Measurements from ENCODE around the gene HGS. TPM values are rescaled to one million over a fixed set of nuclear protein-coding genes. Genes with fewer than 3 reads are reported as not detected.

HGS gene, protein sequence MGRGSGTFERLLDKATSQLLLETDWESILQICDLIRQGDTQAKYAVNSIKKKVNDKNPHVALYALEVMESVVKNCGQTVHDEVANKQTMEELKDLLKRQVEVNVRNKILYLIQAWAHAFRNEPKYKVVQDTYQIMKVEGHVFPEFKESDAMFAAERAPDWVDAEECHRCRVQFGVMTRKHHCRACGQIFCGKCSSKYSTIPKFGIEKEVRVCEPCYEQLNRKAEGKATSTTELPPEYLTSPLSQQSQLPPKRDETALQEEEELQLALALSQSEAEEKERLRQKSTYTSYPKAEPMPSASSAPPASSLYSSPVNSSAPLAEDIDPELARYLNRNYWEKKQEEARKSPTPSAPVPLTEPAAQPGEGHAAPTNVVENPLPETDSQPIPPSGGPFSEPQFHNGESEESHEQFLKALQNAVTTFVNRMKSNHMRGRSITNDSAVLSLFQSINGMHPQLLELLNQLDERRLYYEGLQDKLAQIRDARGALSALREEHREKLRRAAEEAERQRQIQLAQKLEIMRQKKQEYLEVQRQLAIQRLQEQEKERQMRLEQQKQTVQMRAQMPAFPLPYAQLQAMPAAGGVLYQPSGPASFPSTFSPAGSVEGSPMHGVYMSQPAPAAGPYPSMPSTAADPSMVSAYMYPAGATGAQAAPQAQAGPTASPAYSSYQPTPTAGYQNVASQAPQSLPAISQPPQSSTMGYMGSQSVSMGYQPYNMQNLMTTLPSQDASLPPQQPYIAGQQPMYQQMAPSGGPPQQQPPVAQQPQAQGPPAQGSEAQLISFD
- total RNA-seq: 57.4 and 64.3 TPM in 2 replicates

DNA sequence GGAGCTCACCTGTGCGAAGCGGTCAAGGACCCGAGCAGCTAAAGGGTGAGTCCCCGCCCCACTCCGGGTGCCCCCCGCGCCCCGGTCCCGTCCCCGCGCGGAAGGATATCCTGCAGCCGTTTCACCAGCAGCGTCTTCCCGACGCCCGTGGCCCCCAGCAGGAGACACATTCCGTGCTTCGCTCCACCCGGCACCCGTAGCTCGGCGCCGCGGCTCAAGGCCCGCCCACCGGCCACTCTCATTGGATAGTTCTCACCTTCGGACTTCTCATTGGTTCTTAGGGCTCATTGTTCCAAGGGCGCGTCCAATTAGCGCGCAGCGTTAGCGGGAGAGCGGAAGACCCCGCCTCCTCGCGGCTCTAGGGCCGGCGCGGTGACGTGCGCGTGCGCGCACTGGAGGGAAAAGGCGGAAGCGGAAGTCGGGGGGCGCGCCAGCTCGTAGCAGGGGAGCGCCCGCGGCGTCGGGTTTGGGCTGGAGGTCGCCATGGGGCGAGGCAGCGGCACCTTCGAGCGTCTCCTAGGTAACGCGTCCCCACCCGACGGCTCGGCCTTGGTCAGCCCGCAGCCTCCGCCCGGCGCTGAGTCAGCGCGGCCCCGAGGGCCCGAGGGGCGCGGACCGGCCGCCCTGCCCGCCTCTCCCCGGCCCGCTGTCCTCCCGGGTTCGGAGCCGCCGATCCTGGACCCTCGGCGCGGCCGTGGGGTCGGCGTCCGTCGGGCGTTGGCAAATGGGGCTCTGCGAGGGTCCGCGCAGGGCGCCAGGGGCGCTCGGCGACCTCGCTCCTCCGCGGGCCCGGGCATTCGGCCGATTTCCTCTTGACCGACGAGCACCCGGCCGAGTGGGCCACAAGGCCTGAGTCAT is at the start of gene HGS, which contains the start of gene ARL16:
TSS of gene HGS (plus strand) at position 428 of the 858 bp plus-strand sequence. CDS start at position 484, 56 bp downstream.
TSS of gene ARL16 (minus strand) at position 214 of the 858 bp plus-strand sequence. CDS start at position 170, 44 bp downstream.

DNA sequence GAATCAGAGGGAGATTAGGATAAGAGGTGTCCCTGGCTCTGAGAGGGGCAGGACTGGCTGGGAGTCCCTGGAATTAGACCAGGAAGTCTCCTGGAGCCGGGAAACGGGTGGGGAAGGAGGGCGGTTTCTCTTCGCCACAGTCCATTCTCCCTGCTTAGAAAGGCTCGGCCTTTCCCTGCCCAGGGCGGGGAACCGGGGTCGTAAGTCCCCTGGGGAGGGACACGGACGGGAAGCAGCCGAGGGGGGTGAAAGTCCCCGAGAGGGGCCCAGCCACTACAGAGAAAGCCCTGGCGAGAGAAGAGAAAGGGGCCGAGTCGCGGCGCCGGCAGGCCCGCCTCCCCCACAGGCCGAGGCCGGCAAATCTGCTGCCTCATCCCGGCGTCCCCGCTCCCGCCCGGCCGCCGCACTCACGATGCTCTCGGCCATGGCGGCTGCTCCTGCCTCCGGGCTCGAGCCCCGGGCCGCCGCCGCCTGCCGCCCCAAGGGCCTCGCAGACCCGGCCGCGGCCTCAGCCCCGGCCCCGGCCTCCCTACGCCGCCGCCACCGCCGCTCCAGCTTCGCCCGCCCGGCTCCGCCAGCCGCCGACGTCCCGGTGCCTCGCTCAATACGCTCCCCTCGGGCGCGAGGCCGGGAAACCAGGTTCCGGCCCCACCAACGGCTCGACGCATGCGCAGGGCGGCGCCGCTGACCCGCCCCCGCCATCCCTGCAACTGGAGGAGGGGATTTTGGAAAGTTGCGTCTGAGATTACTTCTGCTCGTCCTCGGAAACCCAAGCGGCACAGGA is 47.1 kb upstream of the HGS start, which contains the start of the genes NPLOC4 and TSPAN10:
TSS of gene NPLOC4 (minus strand) at position 608 of the 784 bp plus-strand sequence. CDS start at position 426, 182 bp downstream.
TSS of gene TSPAN10 (plus strand) at position 692 of the 784 bp plus-strand sequence. CDS start 5,217 bp downstream, outside the sequence.

DNA sequence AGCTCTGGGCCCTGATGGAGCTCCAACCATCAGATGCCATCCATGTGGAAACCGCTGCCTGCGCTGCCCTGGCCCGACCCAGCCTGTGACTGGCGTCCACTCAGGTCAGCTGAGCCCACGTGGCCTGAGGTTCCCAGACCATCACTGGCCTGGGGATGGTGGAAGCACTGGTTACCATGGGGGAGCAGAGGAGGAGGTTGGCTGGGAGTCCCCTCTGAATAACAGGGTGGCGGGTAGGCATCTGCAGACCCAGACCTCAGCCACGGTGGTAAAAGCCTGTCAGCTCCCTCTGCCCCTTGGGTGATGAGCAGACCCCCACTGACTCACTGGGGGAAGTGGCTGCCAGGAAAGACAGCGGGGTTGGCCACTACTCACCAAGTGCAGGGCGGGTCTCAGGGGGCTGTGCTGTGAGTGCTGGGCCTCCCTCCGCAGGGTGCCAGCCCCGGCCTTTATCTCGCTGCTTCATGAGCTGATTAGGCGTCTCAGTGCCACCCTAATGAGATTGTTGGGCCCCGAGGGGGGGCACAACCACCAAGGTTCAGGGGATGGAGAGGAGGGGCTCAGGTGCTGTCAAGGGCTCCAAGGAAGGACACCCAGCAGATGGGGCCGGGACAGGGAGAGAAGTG is 27.6 kb upstream of the HGS start, which contains the start of gene PDE6G:
TSS of gene PDE6G (minus strand) at position 425 of the 626 bp plus-strand sequence. CDS start 3,237 bp downstream, outside the sequence.

DNA sequence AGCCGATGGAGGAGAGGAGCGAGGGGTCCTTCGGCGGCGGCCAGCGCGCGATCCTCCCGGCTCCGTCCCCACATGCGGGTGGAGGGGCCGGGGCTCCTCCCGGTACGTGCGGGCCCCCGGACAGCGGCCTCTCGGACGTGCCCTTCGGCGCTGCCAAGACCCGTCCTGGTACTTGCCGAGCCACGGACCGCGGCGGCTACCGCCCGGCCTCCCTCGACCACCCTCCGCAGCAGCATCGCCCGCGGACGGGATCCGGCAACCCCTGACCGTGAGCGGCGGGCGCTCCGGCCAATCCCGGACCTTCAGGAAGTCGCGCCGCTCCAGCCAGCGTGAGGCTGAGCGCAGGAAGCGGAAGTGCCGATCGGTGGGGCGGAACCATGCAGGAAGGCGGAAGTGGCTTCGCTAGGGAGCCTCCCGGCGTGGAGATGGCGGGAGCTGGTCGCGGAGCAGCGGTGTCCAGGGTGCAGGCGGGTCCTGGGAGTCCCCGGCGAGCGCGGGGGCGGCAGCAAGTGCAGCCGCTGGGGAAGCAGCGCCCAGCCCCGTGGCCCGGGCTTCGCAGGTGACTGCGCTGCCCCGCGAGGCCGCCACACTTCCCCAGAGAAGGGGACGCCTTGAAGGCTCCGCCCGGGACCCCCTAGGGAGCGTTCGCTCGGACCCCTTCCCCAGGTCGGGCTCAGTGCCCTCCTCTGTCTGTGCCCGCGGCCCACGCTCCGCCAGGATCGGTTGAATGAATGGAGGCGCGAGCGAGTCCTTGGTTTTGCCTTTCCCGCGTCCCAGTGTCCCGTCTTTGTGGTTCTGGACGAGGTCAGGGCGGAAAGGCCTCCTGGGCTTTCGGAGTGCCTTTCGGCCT is 17.2 kb upstream of the HGS start, which contains the start of the genes CCDC137 and OXLD1:
TSS of gene CCDC137 (plus strand) at position 396 of the 850 bp plus-strand sequence. CDS start at position 426, 30 bp downstream.
TSS of gene OXLD1 (minus strand) at position 264 of the 850 bp plus-strand sequence. CDS start at position 236, 28 bp downstream.

DNA sequence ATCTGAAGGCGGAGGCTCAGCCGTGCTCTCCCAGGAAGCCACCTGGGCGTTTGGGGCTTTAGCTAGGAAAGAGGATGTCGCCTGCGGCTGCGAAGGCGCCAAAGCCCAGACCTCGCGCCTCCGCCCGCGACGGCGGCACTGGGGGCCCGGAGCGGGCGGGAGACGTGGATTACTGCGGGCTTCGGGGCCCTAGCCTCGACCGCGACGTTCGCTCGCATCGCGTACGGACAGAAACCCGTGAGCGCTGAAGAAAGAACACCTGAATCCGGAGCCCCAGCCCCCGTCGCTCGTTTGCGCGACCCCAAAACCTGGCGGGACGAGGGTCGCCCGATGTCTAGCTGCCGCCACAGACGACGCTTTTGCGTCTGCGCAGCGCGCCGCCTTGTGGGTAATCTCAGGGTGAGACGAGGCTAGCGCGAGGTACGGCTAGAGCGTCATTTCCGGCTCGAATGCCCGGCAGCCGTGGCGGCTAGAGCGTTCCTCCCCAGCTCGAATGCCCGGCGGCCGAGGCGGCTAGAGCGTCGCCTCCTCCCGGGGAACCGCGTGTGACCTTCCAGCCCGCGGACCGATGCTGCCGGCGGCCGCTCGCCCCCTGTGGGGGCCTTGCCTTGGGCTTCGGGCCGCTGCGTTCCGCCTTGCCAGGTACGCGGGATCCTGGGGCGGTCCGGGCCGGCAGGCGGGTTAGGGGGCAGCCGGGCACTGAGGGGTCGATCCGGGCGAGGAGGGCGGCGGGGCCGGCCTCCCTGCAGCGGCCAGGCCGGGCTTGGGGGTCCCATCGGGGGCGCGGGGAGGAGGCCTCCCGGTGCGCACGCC is 19.3 kb downstream of the HGS start, which contains the start of gene MRPL12:
TSS of gene MRPL12 (plus strand) at position 434 of the 813 bp plus-strand sequence. CDS start at position 569, 135 bp downstream.

DNA sequence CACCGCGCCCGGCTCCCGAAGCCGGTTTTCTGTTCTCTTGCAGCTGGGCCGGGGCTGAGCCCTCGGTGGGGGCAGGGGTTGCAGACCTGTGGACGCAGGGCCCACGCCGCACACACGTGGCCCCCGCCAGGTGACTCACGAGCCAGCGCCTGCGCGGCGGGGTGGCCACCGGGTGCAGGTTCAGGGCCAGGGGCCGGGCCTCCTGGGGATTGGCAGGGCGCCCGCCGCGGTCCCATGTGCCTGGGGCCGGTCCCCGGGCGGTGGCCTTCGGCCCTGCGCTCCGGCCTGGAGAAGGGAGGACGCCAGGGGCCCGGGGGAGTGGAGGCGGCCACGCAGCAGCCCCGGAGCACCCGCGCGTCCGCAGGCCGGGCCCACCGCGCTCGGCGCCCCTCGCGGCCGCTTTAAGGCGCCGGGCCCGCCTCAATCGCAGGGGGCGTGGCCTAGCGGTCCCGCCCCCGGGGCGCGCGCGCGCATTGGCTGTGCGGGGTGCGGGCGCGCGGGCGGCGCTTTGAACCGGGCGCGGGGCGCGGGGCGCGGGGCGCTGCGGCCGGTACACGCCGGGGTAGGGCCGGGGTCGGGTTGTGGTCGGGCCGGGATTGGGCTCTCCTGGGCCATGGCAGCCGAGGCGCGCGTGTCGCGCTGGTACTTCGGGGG is 28.1 kb downstream of the HGS start, which contains the start of gene SLC25A10:
TSS of gene SLC25A10 (plus strand) at position 471 of the 654 bp plus-strand sequence. CDS start at position 614, 143 bp downstream.

Other genes starting within 250 kb of the HGS start
- 4,208 and 4,624 TPM in 2 replicates for gene ACTG1, start 171.2 kb upstream of the HGS start, total RNA-seq
- gene FSCN2, start 155.6 kb upstream of the HGS start, total RNA-seq: 1.7 and 2.8 TPM in 2 replicates
- 10.1 and 12.9 TPM in 2 replicates for gene FAAP100, start 131.7 kb upstream of the HGS start, total RNA-seq
- gene NPLOC4, start 46.9 kb upstream of the HGS start, total RNA-seq: 40.7 and 58.6 TPM in 2 replicates
- gene TSPAN10, start 46.8 kb upstream of the HGS start, total RNA-seq: 0.86 and 3.3 TPM in 2 replicates
- gene PDE6G, start 27.5 kb upstream of the HGS start, total RNA-seq: not detected in 2 replicates
- 37.0 and 39.0 TPM in 2 replicates for gene OXLD1, start 17.4 kb upstream of the HGS start, total RNA-seq
- gene CCDC137, start 17.3 kb upstream of the HGS start, total RNA-seq: 6.5 and 7.5 TPM in 2 replicates
- 21.5 and 34.0 TPM in 2 replicates for gene ARL16, start 214 bp upstream of the HGS start, total RNA-seq
- 3.5 and 7.6 TPM in 2 replicates for gene MRPL12, start 19.4 kb downstream of the HGS start, total RNA-seq
- 2.7 and 5.4 TPM in 2 replicates for gene SLC25A10, start 28.3 kb downstream of the HGS start, total RNA-seq
- gene GCGR, start 120.1 kb downstream of the HGS start, total RNA-seq: not detected in 2 replicates
- gene MCRIP1, start 149.3 kb downstream of the HGS start, total RNA-seq: 96.1 and 97.3 TPM in 2 replicates
- gene PPP1R27, start 151.0 kb downstream of the HGS start, total RNA-seq: not detected in 2 replicates
- gene P4HB, start 176.5 kb downstream of the HGS start, total RNA-seq: 766 and 822 TPM in 2 replicates
- 44.2 and 81.2 TPM in 2 replicates for gene ARHGDIA, start 187.3 kb downstream of the HGS start, total RNA-seq
- gene ALYREF, start 207.6 kb downstream of the HGS start, total RNA-seq: 89.5 and 91.1 TPM in 2 replicates
- 255 and 291 TPM in 2 replicates for gene ANAPC11, start 207.7 kb downstream of the HGS start, total RNA-seq
- gene NPB, start 218.2 kb downstream of the HGS start, total RNA-seq: 0.26 and 0.63 TPM in 2 replicates
- 41.1 and 46.2 TPM in 2 replicates for gene PCYT2, start 227.4 kb downstream of the HGS start, total RNA-seq
- 18.8 and 21.9 TPM in 2 replicates for gene SIRT7, start 234.2 kb downstream of the HGS start, total RNA-seq
- 12.1 and 17.5 TPM in 2 replicates for gene MAFG, start 243.7 kb downstream of the HGS start, total RNA-seq

Data from bronchial smooth muscle cell (primary cell).